HL-60 (cell line): ENCODE results near the gene BRINP3.

Source experiments
- CTCF ChIP-seq: IDR thresholded peaks from one replicate; pipeline ENCODE4 v1.5.1; 2011; ENCODE audit warnings: low read length, control low read depth, inconsistent platforms; ENCODE audit not compliant: insufficient read depth
- GABPA ChIP-seq: IDR thresholded peaks from 2 replicates; pipeline ENCODE4 v1.6.1; 2012; ENCODE audit warnings: low read depth
- POLR2AphosphoS5 ChIP-seq: IDR thresholded peaks from 2 replicates; pipeline ENCODE4 v1.6.1; 2012; ENCODE audit warnings: low read depth
- REST ChIP-seq: IDR thresholded peaks from 2 replicates; pipeline ENCODE4 v1.6.1; 2012; ENCODE audit warnings: low read depth; ENCODE audit not compliant: insufficient replicate concordance

GRCh38 chr1:190159146-190159545 is 318.5 kb downstream of the BRINP3 start:
- TF ChIP-seq CTCF, result no peak
- TF ChIP-seq GABPA, result no peak
- no peak for TF ChIP-seq REST
- TF ChIP-seq POLR2AphosphoS5, result no peak
